ENCODE measurements around the gene ABHD2.

The ABHD2 gene

DNA sequence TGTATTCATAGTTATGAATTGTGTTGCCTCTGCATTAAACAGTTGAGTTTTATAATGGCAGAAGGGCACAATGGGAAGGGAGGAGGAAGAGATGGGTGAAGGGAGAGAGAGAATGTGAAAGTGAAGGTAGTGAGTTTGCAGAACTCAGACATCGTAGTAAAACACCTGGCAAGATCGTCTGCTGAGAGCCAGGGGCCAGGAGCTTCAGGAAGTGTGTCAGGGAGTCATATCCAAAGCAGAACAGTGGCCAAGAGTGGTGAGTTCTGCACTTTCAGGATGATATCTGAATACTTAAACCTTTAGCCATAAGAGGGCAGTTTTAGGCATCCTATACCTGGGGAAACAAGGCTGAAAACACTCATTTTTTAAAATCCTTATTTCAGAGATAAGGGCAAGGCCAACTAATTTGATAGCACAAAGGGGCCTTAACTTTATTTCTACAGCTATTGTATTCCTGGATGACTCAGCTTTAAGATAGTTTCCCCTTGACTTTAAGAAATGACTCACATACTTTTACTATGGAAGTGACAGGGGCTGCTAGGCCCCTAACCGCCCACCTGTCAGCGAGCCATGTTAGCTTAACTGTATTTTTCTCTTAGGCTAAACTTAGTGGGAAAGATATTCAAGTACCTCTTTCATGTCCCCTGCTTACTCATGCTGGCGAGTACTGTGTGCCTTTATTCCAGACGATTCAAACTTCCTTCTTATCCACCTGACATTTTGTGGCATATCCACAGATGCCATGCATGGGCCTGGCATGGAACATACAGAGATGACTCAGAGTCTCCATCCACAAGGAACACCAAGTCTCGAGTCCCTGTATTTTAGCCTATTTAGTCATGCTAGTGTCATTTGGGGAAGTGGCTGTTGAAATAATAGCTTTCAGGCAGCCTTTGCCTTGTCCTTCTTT is 79.3 kb downstream of the ABHD2 start:
- DNase-seq (ENCODE audit: low spot score): no peak

DNA sequence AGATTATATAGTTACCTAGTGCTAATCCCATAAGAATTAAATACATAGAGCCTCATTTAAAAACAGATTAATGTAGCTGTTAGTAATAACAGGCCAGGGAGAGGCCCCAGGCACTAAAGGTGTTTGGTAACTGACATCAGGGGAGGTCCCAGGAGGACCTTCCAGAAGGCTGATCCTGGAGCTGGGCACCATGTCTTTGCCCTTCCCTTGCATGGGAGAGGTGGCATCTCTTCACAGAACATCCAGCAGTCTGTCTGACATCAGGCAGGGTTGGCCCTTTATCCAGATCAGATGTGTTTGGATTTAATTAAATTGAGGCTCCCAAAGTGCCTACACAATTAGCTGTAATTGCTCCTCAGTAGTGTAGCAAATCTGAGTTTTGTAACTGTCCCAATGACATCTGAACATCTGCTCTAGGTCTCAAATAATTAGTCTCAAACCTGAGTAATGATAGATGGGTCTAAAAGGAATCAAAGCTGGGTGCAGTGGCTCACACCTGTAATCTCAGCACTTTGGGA is 80.1 kb downstream of the ABHD2 start:
- no peak for DNase-seq (ENCODE audit: low spot score)

DNA sequence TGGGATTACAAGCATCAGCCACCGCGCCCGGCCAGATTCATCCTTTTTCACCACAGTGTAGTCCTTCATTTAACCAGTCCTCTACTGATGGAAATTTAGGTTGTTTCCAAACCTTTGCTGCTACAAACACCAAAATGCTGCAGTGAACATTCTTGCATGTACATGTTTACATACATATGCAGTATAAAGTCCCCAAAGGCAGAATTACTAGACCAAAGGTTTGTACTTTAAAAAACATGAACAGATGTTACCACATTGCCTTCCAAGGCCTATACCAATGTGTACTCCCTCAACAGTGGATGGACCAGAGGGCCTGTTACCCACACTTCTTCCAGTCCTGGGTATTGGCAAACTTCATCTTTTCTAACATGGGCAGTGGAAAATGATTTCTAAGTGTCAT is 82.1 kb downstream of the ABHD2 start:
- DNase-seq (ENCODE audit: low spot score): no peak

DNA sequence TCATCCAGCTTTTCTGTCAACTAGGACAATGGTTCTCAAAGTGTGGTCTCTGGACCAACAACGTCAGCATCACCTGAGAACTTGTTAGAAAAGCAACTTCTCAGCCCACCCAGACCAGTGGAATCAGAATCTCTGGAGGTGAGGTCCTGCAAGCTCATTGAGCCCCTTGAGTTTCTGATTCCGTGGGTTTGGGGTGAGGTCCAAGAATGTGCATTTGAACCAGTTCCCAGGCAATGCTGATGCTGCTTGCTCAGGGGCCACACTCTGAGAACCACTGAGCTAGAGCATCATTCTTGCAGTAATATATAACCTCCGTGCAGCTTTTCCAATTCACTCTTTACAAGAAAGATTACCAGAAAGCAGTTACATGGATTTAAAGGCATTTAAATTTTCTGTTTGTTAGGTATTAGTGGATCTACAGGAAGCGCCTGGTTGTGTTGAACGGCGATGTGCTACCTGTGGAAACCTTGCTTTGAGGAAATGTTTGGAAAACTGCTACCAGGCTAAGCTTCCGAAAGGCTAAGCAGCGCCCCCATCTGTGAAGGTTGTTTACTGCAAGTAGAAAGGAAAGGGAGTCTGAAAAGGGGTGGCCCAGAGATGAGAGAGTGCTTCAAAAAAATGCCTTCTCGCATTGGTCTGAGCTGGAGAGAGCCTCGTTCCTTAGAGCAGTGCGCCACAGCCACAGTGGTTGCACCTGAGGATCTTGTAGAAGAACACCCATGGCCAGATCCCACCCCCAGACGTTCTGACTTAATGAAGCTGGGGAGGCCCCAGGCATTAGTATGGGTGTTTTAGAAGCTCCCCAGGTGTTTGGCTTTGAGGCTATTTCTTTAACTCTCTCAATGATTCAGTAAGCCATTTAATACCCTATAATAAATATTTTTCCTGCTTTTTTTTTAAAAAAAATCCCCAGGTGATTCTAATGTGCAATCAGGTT is 83.1 kb downstream of the ABHD2 start:
- DNase-seq (ENCODE audit: low spot score): peak; percentile 43

DNA sequence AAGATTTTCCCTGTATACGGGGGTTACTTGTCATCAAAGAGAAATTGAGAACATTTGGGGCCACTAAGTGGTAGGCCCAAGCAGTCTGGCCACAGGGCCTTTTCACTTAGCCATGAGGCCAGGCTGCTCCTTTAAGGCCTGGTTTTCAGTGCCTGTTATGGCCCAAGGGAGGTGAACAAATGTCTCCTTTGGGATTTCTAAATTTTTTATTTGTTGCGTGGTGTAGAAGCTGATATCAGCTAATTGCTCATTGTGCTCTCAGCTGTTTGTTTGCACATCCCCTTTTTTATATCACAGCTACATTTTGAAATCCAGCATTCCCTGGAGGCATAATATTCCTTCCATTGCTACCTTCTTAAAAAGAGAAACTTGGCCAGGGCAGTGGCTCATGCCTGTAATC is 84.7 kb downstream of the ABHD2 start:
- no peak for DNase-seq (ENCODE audit: low spot score)

DNA sequence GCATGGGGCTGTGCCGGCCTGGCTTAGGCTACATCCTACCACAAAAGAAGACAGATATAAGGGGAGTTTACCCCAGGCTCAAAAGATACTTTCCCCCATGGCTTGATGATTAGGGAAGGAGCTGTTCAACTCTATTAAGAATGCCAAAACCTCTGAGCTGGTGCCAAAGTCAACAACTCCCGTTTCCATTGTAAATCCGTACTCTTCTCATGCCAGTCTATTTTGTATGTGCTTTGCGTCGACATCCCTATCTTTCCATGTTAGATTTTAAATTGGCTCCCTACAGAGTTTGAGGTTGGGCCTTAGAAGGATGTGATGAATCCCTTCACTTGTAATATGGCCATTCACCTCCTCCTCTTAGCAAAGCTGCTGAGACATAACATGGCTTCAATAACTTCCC is 86.2 kb downstream of the ABHD2 start:
- DNase-seq (ENCODE audit: low spot score): no peak

DNA sequence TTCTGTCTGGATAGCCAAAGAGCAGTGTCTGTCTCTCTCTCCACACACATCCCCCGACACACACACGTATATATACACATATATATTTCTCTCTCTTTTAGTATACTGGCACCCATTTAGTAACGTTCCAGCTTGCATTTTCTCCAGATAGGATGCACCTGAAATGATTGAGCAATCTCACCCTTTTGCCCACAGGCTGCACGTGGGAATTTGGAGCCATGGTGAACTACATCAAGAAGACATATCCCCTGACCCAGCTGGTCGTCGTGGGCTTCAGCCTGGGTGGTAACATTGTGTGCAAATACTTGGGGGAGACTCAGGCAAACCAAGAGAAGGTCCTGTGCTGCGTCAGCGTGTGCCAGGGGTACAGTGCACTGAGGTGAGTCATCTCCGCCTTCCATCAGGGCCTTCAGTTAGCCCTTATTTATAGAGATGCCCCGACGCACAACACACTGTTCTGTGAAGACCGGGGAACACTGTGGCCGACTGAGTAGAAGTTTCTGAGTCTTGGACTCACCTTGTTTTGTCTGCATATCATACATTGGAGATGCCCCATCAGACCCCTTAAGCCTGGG is 87.4 kb downstream of the ABHD2 start:
- DNase-seq (ENCODE audit: low spot score): no peak

DNA sequence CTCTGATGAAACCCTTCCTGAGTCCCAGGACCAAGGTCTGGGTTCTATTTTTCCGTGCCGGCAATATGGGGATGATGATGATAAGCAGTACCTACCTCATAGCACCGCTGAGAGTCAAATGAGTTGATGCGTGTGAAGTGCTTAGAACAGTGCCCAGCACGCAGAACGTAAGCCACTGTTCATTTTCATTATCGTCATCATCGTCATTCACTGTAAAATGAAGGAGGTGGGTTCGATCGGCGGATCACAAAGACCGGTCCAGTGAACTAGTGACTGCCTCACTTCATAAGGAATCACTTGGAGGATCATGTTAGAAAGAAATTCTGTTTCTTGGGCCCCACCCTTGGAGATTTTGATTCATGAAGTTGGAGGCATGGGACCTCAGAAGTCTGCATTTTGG is 88.9 kb downstream of the ABHD2 start:
- no peak for DNase-seq (ENCODE audit: low spot score)

DNA sequence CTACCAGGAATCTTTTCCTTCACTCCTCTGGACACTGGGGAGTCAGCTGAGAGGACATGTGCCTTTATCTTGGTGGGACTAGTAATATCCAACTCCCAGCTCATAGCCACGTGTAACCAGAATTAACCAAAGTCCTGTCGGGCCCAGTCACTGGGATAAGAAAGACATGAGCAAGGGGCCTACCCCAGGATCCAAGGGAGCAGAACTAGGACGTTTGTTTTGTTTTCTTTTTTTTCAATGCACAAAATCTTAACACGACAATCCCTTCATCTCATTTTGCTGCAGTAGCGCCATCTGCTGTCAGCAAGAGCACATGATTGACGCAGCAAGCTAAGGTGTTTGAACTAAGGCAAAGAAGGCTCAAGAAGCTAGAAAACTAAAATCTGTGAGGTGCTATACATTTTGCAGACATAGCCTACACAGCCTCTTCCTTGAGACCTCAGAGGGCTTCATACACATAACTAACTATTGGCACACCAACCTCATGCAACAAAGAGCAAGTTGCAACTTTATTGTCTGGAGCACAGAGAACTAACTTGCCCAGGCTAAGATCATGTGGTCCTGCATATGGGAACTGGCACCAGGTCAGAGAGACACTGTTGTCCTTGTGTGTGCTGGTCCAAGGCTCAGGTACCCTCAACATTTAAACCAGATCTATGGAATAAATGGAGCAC is 89.5 kb downstream of the ABHD2 start:
- DNase-seq (ENCODE audit: low spot score): peak; percentile 71

DNA sequence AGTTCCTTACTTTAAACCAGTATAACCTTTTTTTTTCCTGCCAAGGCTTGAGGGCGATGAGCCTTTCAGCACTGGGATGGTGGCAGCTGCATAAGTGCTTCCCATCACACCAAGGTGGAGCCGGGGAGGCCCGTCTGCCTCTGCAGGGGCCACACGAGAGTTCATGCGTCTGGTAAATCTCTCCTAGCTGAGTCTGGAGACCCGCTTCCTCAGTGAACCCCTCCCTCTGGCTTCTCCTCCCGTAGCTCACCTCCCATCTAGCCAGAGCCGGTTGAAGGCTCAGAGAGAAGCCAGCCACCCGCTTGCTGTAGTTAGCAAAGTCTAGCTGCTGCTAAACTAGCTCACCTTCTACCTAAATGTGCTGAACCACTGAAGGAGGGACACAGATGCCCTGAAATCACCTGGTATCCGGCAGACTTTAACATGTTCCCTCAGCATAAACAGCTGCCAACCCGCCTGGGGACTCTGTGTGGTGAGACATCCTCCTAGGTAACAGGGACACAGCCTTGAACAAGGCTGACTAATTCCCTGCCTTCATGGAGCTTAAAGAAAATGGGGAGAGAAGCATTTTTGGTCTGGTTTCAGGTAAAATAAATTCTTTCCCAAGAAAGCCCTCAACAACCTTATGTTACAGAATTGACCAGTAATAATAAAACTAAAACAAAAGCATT is 90.2 kb downstream of the ABHD2 start:
- DNase-seq (ENCODE audit: low spot score): no peak

DNA sequence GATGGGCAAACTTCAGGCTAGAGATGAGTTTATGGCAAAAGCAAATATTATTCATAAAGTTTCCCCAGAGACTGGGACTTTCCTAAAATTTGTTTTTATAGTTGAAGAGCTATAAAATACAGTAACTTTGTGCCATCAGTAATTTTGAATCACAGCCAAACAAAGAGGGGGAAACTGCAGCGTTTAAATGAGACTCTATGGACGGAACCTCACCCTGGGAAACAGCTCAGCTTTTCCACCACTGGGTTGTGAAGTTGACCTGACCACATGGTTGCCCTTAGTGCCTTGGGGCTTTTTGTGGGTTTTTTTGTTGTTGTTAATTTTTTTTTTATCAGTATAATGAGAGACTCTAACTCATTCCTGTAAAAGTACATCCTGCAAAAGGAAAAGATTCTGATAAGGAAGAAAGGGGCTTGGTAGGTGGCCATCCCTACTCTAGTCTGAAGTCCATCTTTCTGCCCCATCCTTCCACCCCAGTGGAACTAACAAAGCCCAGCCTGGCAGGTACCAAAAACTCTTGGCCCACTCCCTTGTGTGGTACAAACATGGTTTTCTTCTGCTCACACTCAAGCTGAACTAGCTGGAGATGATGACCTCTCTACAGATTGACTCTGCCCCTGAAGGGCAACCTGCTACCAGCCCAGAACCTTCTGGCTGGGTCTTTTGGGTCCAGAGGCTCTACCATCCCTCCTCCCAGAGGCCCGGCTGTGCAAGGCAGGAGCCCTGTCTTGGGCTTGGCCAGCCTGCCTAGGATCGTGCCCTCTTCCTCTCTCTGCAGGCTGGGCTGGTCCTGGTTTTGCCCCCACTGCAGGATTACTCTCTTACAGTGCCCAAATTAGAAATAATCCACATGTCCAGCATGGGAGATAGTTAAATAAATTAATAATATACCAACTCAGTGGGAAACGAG is 92.0 kb downstream of the ABHD2 start:
- no peak for DNase-seq (ENCODE audit: low spot score)

DNA sequence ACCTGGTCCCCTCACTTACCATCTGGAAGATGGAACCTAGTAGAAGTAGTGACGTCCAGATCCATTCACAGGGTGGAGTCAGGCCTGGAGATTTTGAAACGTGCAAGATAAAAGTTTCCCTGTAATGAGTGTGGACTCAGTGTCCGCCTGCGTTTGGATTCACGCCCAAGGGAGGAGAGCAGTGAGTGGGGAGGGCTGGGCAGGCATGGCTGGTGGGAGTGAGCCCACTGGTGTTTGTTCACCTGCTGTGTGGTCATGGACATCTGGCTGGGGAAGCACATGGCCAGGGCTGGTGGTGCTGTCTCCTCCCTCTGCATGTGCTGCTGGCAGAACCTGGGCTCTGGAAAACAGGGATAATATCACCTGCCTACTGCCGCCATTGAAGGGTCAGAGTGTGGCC is 96.1 kb downstream of the ABHD2 start:
- no peak for DNase-seq (ENCODE audit: low spot score)

DNA sequence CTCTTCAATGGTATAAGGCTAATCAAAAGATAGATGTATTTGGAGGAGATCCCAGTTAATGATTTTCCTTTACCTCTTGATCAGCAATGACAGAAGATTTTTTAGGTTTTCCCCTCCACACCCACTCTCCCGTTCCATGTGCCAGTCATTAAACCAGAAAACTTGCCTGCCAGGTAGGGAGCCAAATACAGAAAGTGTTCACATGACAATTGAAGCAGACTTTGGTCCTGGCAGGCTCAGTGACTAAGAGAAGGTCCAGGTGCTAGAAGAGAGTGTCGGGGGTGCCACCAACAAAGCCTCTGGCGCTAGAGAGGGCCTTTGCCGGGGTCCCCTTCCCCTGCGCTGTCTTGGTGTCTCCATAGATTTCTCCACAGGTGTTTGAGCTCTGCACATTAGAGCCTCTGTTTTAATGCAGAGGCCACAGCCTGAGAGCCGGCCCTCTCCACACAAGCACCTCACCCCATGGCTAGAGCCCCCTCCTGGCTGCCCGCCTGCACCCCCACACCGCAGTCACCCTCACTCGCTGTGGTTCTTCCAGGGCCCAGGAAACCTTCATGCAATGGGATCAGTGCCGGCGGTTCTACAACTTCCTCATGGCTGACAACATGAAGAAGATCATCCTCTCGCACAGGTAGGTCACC is 96.8 kb downstream of the ABHD2 start:
- no peak for DNase-seq (ENCODE audit: low spot score)

DNA sequence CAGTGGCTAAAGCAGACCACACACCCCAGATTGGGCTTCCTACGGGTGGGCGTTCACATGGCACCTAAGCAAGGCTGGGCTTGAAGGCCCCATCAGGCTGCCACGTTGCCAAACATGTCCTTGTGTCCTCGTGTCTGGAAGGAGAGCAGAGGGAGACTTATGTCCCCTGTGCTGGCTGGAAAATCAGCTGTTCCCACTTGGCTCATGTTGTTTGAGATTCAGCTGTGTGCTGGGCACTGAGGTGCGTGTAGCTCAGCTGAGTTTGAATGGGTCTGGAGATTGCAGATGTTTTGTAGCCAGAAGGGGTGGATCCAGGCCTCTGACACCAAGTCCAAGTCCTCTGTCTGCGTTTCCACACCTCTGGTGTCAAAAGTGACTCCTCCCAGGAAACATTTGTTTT is 98.5 kb downstream of the ABHD2 start:
- no peak for DNase-seq (ENCODE audit: low spot score)

DNA sequence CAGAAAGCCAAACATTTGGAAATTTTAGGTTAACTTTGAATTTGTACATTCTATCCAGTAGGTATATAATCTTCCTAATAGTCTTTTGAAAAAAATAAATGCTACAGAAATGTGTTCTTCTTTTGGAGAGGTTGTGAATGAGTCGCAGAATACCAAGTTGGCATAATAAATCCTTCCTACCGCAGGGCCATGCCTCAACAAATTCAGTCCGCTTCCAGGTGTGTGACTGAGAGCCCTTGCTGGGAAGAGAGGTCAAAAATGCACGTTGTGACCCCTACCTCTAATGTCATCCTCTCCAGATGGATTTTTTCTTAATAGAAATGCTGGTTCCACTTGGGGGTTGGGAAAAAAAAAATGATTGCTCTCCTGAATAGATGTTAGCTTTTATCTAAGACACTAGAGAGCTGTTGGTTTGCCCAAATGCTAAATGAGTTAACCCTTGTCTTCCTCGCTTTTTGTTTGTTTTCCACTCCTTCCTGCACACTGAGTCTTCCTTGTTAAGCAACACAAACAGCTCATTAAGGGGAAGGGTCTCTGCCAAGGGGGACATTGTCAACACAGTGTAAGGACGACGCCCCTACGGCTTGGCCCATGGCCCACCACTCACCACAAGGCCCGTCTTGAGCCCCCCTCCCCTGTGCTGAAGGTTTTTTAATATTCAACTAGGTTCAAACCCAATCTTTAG is 99.2 kb downstream of the ABHD2 start:
- no peak for DNase-seq (ENCODE audit: low spot score)

DNA sequence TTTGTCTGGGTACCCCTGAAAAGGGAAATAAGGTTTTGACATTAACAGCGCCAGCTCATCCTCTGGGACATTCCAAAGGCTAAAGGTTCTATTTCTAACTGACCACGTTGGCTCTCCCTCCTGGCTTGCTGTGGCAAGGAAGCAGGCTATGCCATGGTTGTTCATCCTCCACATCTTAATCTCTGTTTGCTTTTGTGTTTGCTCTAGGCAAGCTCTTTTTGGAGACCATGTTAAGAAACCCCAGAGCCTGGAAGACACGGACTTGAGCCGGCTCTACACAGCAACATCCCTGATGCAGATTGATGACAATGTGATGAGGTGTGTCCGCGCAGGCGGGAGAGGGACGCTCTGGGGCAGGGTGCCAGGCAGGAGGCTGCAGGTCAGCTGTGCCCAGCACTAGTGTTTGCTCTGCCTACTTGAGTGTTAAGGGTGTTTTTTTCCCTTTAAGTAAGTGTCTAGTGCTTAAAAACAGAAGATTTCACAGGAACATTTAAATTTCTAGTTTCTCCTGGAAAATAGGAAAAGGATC is 99.8 kb downstream of the ABHD2 start:
- DNase-seq (ENCODE audit: low spot score): no peak

DNA sequence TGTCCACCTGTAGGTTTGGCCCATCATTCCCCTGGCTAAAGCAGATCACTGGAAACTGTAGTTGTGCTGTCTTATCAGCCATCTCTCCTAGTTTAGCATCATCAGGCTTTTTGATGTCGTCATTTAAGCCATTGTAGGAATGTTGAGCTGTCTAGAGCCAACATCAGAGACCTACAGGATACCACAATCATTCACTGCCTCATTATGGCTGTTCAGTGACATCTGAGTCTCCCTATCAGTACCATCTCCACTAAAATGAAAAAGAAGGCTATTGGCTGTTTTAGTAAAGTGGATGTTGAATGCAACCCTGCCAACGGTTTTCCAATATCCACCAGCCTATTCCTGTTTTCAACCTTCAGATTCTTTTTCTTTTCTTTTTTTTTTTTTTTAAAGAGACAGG is 103.9 kb downstream of the ABHD2 start:
- no peak for DNase-seq (ENCODE audit: low spot score)

DNA sequence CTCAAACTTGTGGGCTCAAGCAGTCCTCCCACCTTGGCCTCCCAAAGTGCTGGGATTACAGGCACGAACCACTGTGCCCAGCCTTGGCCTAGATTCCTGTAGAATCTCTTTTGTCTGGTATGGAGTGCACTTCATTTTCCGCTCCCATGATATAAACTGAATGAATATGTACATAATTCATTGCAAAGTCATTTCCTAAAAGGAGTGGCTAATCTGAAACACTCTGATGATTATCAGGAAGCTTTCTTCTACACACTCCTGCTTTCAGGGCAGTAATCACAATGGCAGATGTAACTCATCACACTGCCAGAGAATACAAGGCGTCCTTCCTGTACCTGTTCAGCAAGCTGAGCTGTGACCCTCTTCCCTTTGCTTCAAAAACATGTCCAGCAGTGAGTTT is 104.5 kb downstream of the ABHD2 start:
- no peak for DNase-seq (ENCODE audit: low spot score)

DNA sequence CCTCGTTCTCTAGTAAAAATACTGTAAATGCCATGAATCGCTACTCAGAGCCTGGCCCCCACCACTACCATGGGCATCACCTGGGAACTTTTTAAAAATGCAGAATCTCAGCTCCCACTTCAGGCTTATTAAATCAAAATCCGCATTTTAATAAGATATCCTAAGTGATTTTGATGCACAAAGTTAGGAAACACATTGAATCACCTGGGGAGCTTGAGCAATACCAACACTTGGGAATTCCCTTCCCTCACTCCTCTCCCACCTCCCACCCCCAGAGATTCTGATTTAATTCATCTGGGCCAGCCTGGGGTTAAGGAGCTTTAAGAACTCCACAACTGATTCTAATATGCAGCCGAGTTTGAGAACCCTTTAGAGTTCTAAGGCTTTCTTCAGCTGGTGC is 106.4 kb downstream of the ABHD2 start:
- DNase-seq (ENCODE audit: low spot score): no peak

Measured in CD4-positive, alpha-beta T cell treated with Interleukin-2 at 100 ng/mL for 4 hours (primary cell).